Neural progenitor cell (in vitro differentiated cells): ENCODE results near the gene LIN7C. TPM values are rescaled to one million over a fixed set of nuclear protein-coding genes. Genes with fewer than 3 reads are reported as not detected.

Experiments
- DNase-seq: peaks from one replicate; pipeline ENCODE4 v3.0.0-alpha.2; 2016; ENCODE audit warnings: low spot score
- H2AFZ ChIP-seq: fragments of 200-600 bp; sonication (generic); replicated peaks from 2 replicates; pipeline ENCODE4 v1.6.1; 2016; ENCODE audit warnings: antibody characterized with exemption
- H3F3A ChIP-seq: fragments of 200-600 bp; sonication (generic); 2 replicates; pipeline ENCODE4 v1.6.1; 2016; ENCODE audit warnings: antibody characterized with exemption, low read depth
- H3K27ac ChIP-seq: fragments of 200-600 bp; sonication (generic); 2 replicates; pipeline ENCODE4 v1.5.1; 2016; ENCODE audit warnings: mild to moderate bottlenecking
- H3K27me3 ChIP-seq: fragments of 200-600 bp; sonication (generic); 2 replicates; pipeline ENCODE4 v1.6.1; 2016; ENCODE audit warnings: mild to moderate bottlenecking, moderate library complexity
- H3K36me3 ChIP-seq: fragments of 200-600 bp; sonication (generic); 2 replicates; pipeline ENCODE4 v1.5.1; 2016
- H3K4me1 ChIP-seq: fragments of 200-600 bp; sonication (generic); 2 replicates; pipeline ENCODE4 v1.6.1; 2016; ENCODE audit warnings: mixed run types
- H3K4me2 ChIP-seq: fragments of 200-600 bp; sonication (generic); 2 replicates; pipeline ENCODE4 v1.6.1; 2016
- H3K4me3 ChIP-seq: fragments of 200-600 bp; sonication (generic); 2 replicates; pipeline ENCODE4 v1.5.1; 2016
- H3K79me2 ChIP-seq: fragments of 200-600 bp; sonication (generic); 2 replicates; pipeline ENCODE4 v1.6.1; 2016; ENCODE audit warnings: low read depth
- H3K9ac ChIP-seq: fragments of 200-600 bp; sonication (generic); 2 replicates; pipeline ENCODE4 v1.6.1; 2016
- H3K9me3 ChIP-seq: fragments of 200-600 bp; sonication (generic); 2 replicates; pipeline ENCODE4 v1.5.1; 2016; ENCODE audit warnings: low read depth
- H4K20me1 ChIP-seq: fragments of 200-600 bp; sonication (generic); 2 replicates; pipeline ENCODE4 v1.6.1; 2016; ENCODE audit warnings: low read depth
- H3K27ac Mint-ChIP-seq: 3 replicates; pipeline ENCODE4 v1.8.0; 2021; ENCODE audit warnings: mixed read lengths
- H3K27me3 Mint-ChIP-seq: 2 replicates; pipeline ENCODE4 v1.8.0; 2022; ENCODE audit warnings: low read depth, mild to moderate bottlenecking, inconsistent platforms, moderate library complexity, mixed read lengths; ENCODE audit not compliant: insufficient read depth
- H3K36me3 Mint-ChIP-seq: 3 replicates; pipeline ENCODE4 v1.8.0; 2021; ENCODE audit warnings: mixed read lengths
- H3K4me1 Mint-ChIP-seq: 3 replicates; pipeline ENCODE4 v1.8.0; 2021; ENCODE audit warnings: mixed read lengths
- H3K4me3 Mint-ChIP-seq: 3 replicates; pipeline ENCODE4 v1.8.0; 2021; ENCODE audit warnings: mild to moderate bottlenecking, moderate library complexity, mixed read lengths
- H3K9me3 Mint-ChIP-seq: 3 replicates; pipeline ENCODE4 v1.8.0; 2020; ENCODE audit warnings: mixed read lengths
- CTCF ChIP-seq: fragments of 200-600 bp; sonication (generic); IDR thresholded peaks from 2 replicates; pipeline ENCODE4 v1.5.1; 2017; ENCODE audit warnings: antibody characterized with exemption, mild to moderate bottlenecking
- EZH2 ChIP-seq: fragments of 200-600 bp; sonication (generic); IDR thresholded peaks from 2 replicates; pipeline ENCODE4 v1.6.1; 2017; ENCODE audit warnings: antibody characterized with exemption, mild to moderate bottlenecking, moderate library complexity
- EZH2phosphoT487 ChIP-seq: fragments of 200-600 bp; sonication (generic); IDR thresholded peaks from 2 replicates; pipeline ENCODE4 v1.6.1; 2017; ENCODE audit warnings: antibody characterized with exemption
- total RNA-seq: library from RNA; depleted of rRNA; stranded (reverse); fragments of >200 nt; gene quantifications from 2 replicates; pipeline ENCODE4 v1.2.3, GENCODE V29; 2015; ENCODE audit warnings: low replicate concordance

The LIN7C gene
- total RNA-seq, 1 donor from 2014 or later, result 82.1 TPM

- no peaks in the 10 kb centered on the region for H3K27me3 ChIP-seq
- H3K4me3 Mint-ChIP-seq, result no peak overlapping the region
Observed at GRCh38 chr11:27513389-27513788, 6.8 kb upstream of the LIN7C start.

GRCh38 chr11:27512238-27512637, 5.7 kb upstream of the LIN7C start:
- Histone ChIP-seq H3K27ac (no peak overlapping the region), H4K20me1 (no peaks in the 10 kb centered on the region), H3K36me3 (no peaks in the 10 kb centered on the region), H3K9me3 (no peaks in the 10 kb centered on the region), H3K9ac (no peak overlapping the region), H2AFZ (no peak overlapping the region), H3K4me3 (no peak overlapping the region), H3K79me2 (peaks cover 8% of the 10 kb centered on the region), H3K27me3 (no peaks in the 10 kb centered on the region), H3K4me1 (peaks cover 4% of the 10 kb centered on the region), H3K4me2 (no peak overlapping the region), H3F3A (no peaks in the 10 kb centered on the region)
- Mint-ChIP-seq H3K4me3 (no peak overlapping the region), H3K27me3 (no peaks in the 10 kb centered on the region), H3K27ac (no peak overlapping the region), H3K4me1 (peaks cover 8% of the 10 kb centered on the region), H3K9me3 (no peaks in the 10 kb centered on the region), H3K36me3 (no peaks in the 10 kb centered on the region)
- TF ChIP-seq EZH2, result no peak
- no peak for TF ChIP-seq CTCF
- TF ChIP-seq EZH2phosphoT487, result no peak
- no peak for DNase-seq

More at GRCh38 chr11:27513389-27513788, 6.8 kb upstream of the LIN7C start:
- Histone ChIP-seq H2AFZ (no peak overlapping the region), H4K20me1 (no peaks in the 10 kb centered on the region), H3K9ac (no peak overlapping the region), H3K4me3 (no peak overlapping the region), H3F3A (no peaks in the 10 kb centered on the region), H3K4me2 (no peak overlapping the region), H3K36me3 (no peaks in the 10 kb centered on the region), H3K27ac (no peak overlapping the region), H3K79me2 (no peaks in the 10 kb centered on the region), H3K9me3 (no peaks in the 10 kb centered on the region), H3K4me1 (no peaks in the 10 kb centered on the region)
- DNase-seq, result no peak
- Mint-ChIP-seq H3K36me3 (no peaks in the 10 kb centered on the region), H3K4me1 (peaks cover under 1% of the 10 kb centered on the region), H3K9me3 (no peaks in the 10 kb centered on the region), H3K27ac (no peak overlapping the region), H3K27me3 (no peaks in the 10 kb centered on the region)
- TF ChIP-seq CTCF, result no peak
- TF ChIP-seq EZH2phosphoT487, result no peak

GRCh38 chr11:27509908-27510307, 3.3 kb upstream of the LIN7C start:
- TF ChIP-seq EZH2phosphoT487 (no peak), CTCF (no peak), EZH2 (no peak)
- no peak overlapping the region for H3K4me3 Mint-ChIP-seq
- Histone ChIP-seq H3F3A (no peaks in the 10 kb centered on the region), H3K79me2 (peaks cover 27% of the 10 kb centered on the region), H3K36me3 (no peaks in the 10 kb centered on the region), H2AFZ (no peak overlapping the region), H3K9me3 (no peaks in the 10 kb centered on the region), H3K9ac (no peak overlapping the region), H3K27ac (no peak overlapping the region), H3K4me1 (peaks cover 14% of the 10 kb centered on the region), H3K4me2 (no peak overlapping the region), H3K4me3 (no peak overlapping the region), H4K20me1 (peaks cover 11% of the 10 kb centered on the region), H3K27me3 (no peaks in the 10 kb centered on the region)
- H3K27ac Mint-ChIP-seq, result no peak overlapping the region
- H3K27me3 Mint-ChIP-seq, result peaks cover 2% of the 10 kb centered on the region
- DNase-seq, result no peak
- no peaks in the 10 kb centered on the region for H3K36me3 Mint-ChIP-seq
- H3K9me3 Mint-ChIP-seq, result no peaks in the 10 kb centered on the region
- peaks cover 18% of the 10 kb centered on the region for H3K4me1 Mint-ChIP-seq
